Kidney capillary endothelial cell (primary cell): Measurements from ENCODE around the gene MLST8.
"Not testable (repeated sequence)": the region's sequence is repeated elsewhere in the genome, so short reads cannot be mapped to it uniquely, and the experiment has no call there.

ENCODE experiments used
- DNase-seq: peaks from one replicate; pipeline ENCODE4 v3.0.0-alpha.2; 2018; ENCODE audit warnings: low spot score

The MLST8 gene

GRCh38 chr16:2232094-2232990 lies 27.1 kb downstream of the MLST8 start:
- no peak for DNase-seq

- DNase-seq, result no peak
Measured at GRCh38 chr16:2233046-2233775, 28.0 kb downstream of the MLST8 start.

GRCh38 chr16:2233872-2234812 lies 28.9 kb downstream of the MLST8 start:
- DNase-seq, result no peak

DNA sequence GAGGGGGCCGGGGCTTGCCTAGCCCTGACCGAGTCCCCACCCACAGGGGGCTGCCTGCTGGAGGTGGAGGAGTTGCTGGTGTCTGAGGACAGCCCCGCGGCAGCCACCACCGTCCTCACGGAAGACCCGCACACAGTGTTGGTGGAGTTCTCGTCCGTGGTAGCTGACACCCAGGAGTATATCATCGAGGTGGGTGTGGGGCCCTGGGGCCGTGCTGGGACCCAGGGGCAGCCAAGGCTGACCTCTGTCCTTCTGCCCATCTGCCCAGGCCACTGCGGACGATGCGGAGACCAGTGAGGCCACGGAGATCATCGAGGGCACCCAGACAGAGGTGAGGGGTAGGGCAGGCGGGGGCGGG lies 29.5 kb downstream of the MLST8 start:
- DNase-seq, result no peak

DNA sequence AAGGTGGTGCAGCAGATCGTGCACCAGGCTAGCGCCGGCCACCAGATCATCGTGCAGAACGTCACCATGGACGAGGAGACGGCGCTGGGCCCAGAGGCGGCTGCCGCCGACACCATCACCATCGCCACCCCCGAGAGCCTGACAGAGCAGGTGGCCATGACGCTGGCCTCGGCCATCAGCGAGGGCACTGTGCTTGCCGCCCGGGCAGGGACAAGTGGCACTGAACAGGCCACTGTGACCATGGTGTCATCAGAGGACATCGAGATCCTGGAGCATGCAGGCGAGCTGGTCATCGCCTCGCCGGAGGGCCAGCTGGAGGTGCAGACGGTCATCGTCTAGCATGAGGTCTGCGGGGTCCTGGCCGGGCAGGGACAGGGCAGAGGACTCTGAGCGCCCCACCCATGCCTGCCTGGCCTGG lies 30.0 kb downstream of the MLST8 start:
- DNase-seq, result no peak

DNA sequence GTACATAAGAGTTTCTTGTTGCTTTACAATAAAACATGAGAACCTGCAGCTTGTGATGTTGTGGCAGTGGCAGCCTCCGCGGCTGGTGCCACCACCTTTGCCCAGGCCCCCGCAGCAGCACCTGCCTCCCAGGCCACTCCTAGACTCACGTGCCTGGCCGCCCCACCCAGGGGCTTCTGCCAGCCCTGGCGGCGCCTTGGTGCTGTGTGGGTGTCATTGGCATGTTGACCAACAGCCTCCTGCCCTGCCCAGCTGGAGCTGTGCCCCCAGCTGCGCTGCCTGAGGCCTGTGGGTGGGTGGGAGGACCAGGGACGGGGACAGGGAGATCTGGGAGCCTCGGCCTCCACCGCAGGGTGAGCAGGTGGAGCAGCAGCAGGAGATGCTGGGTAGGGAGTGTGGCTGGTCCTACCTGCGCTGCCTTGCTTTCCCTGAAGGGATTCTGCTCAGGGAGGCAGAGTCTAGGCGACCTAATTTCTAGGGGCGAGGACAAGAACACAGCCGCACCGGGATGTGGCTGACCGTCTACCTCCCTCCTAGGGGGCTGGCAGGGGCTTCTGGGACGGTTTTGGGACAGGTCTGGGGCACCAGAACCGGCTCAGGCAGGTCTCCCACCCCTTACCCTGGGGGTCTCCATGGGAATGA lies 30.6 kb downstream of the MLST8 start:
- DNase-seq, result no peak

GRCh38 chr16:2236337-2237101 lies 31.3 kb downstream of the MLST8 start, which contains the start of gene DNASE1L2:
Gene DNASE1L2 (plus strand): TSS chr16:2236444. CDS start chr16:2236817, 373 bp downstream.
- no peak for DNase-seq

DNA sequence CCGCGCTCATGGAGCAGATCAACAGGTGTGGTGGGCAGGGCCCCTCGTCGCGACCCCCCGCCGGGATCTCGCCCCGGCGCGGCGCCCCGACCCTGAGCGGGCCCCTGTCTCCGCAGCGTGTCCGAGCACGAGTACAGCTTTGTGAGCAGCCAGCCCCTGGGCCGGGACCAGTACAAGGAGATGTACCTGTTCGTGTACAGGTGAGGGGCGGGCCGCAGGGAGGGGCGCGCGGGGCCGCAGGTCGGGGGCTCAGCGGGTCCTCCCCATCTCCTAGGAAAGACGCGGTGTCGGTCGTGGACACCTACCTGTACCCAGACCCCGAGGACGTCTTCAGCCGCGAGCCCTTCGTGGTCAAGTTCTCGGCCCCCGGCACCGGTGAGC lies 31.8 kb downstream of the MLST8 start:
- no peak for DNase-seq

DNA sequence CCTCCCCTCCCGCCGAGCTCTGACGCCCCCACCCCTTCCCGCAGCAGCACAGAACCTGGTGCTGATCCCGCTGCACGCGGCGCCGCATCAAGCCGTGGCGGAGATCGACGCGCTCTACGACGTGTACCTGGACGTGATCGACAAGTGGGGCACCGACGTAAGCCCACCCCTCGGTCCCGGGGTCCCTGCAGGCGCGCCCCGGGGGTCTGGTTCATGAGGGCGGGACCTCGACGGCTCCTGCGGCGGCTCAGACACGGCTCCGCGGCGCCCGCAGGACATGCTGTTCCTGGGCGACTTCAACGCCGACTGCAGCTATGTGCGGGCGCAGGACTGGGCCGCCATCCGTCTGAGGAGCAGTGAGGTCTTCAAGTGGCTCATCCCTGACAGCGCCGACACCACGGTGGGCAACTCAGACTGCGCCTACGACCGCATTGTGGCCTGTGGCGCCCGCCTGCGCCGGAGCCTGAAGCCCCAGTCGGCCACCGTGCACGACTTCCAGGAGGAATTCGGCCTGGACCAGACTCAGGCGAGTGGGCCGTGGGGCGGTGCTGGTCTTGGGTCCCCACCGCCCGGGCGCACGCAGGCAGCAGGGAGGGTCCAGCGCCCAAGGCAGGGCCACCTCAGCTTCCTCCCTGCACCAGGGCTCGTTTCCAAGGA lies 32.4 kb downstream of the MLST8 start:
- DNase-seq, result no peak

- DNase-seq, result no peak
Measured at GRCh38 chr16:2238150-2238837, 33.0 kb downstream of the MLST8 start.

- no peak for DNase-seq
Measured at GRCh38 chr16:2238838-2239675, 33.8 kb downstream of the MLST8 start.

DNA sequence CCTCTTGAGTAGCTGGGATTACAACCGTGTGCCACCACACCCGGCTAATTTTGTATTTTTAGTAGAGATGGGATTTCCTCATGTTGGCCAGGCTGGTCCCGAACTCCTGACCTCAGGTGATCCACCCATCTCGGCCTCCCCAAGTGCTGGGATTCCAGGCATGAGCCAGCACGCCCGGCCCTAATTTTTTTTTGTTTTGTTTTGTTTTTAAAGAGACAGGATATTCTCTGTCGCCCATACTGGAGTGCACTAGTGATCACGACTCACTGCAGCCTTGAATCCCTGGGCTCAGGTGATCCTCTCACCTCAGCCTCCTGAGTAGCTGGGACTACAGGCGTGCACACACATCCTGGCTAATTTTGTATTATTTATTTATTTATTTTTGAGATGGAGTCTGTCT lies 35.1 kb downstream of the MLST8 start:
- DNase-seq, result not testable (repeated sequence)

- no peak for DNase-seq
Measured at GRCh38 chr16:2242598-2242997, 37.3 kb downstream of the MLST8 start.

GRCh38 chr16:2243031-2243528 lies 37.8 kb downstream of the MLST8 start:
- no peak for DNase-seq

- DNase-seq, result no peak
Measured at GRCh38 chr16:2243781-2244180, 38.5 kb downstream of the MLST8 start.

GRCh38 chr16:2244301-2244700 lies 39.0 kb downstream of the MLST8 start:
- DNase-seq, result no peak

DNA sequence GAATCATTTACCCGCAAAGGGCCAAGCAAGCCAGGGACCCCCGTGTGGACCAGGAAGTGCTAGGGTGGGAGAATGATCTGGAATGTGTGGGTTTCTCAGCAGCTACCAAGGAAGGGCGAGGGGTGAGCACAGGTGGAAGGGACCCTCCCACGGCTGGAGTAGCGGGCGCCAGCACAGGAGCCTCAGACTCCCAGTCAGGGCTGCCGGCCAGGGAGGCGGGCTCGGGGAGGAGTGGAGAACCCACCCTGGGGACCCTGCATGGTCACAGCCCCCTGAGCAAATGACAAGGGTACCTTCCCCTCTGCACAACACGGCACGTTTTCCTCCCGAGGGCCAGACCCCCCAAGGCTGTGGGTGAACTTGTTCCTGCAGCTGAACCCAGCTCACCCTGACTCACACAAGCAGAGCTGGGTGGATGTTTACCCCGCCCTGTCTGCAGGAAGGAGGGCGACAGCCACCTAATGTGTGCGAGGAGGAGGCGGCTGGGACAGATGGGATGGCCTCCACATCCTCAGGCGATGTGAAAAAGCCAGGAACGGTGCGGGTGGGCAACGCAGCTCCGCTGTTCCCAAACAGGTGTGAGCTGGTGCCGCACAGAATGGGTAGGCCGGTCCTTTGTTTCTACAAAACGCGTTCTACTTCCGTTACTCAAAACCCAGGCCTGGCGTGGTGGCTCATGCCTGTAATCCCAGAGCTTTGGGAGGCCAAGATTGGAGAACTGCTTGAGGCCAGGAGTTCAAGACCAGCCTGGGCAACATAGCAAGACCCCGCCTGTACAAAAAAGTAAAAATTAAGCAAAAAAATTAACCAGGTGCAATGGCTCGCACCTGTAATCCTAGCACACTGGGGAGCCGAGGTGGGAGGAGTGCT lies 39.9 kb downstream of the MLST8 start:
- no peak for DNase-seq
